GM18867 (cell line): ENCODE data around the gene CPT1A.

Experiments
- ATAC-seq: cut with Tn5 transposase; IDR thresholded peaks from one replicate; pipeline ENCODE4 v1.9.1; 2021; ENCODE audit warnings: mild to moderate bottlenecking, moderate library complexity; ENCODE audit not compliant: unreplicated experiment

CPT1A gene

DNA sequence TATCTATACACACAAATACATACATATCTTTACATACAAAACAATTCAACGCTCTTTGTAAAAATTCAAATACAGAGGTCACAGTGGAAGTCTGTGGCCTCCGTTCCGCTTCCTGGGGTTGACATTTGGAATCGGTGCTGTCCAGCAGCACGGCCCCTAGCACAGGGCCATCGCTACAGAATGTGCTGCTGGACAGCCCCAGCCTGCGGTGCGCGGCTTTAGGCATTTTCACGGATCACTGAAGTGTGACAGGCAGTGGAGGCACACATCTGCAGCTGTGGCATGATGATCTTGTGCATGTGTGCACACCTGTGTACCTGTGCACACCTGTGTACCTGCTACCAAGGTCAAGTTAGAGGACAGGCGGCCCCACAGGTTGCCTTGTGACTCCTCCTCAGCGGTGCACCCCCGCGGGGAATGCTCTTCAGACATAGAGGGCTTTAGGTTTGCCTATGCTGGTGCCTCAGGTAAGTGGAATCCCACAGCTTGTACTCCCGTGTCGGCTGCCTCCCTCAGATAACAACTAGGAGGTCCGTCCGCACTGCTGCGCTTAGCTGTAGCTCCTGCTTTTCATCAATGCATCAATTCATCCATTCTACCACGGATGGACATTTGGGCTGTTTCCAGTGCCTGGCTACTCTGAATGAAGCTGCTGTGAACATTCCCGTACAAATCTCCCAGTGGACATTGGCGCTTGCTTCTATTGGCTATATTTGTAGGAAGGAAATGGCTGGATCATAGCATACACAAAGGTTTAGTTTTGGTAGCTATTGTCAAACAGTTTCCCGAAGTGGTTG, 127.5 kb downstream of the CPT1A start:
- no peak for ATAC-seq

- ATAC-seq: no peak
Observed at GRCh38 chr11:68711114-68711513, 130.6 kb downstream of the CPT1A start.

- no peak for ATAC-seq
Observed at GRCh38 chr11:68710409-68710808, 131.3 kb downstream of the CPT1A start.

DNA sequence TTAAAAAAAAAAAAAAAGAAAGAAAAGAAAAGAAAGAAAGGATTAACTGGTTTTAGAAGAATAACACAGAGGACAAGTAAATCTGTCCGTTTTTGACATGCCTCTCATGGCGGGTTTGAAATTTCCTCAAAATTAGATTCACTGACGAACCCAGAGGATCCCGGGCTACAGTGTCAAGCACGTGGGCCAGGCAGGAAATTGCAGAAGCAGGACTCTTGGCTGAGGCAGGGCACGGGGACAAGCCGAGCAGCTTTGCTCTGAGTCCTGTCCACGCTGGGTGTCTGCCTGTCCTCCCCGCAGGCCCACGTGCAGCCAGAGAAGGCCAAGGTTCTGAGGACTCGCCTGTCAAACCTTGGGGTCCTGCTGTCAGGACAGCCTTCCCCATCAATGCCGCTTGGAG, 132.7 kb downstream of the CPT1A start:
- ATAC-seq: no peak

DNA sequence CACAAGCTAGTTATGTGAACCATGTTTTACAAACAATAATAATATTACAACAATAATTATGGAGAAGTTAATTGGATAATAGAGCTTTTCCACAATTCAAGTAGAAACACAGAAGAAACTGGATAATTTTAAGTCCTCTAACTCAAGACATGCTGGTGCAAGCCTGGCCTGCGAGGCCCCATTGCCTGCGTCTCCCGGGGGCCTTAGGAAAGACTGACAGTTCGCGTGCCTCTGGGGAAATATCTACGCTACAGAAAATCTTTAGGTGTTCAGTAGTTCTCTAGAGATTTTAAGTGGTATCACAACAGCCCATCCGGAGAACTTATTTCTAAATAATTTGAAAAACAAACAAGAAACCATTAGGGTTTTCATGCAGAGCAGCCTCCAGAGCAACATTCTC, 134.2 kb downstream of the CPT1A start:
- no peak for ATAC-seq

- ATAC-seq: no peak
Observed at GRCh38 chr11:68704887-68705286, 136.8 kb downstream of the CPT1A start.
